ENCODE measurements around the gene THBS4. TPM values are rescaled to one million over a fixed set of nuclear protein-coding genes. Genes with fewer than 3 reads are reported as not detected.

The THBS4 gene
- total RNA-seq, 2 donors from 2014 or later: 13.6 to 50.5 TPM

DNA sequence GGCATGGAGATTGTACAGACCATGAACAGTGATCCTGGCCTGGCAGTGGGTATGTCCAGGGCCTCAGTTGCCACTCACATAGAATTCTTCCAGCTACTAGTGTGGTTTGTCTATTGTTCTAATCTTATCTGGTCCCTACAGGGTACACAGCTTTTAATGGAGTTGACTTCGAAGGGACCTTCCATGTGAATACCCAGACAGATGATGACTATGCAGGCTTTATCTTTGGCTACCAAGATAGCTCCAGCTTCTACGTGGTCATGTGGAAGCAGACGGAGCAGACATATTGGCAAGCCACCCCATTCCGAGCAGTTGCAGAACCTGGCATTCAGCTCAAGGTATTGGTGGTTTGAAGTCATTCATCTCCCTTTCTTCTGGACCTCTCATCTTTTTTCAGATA lies 43.8 kb downstream of the THBS4 start:
- H3K4me3 Mint-ChIP-seq: no peak overlapping the region
- Histone ChIP-seq H3K27me3 (ENCODE audit: control insufficient read depth, insufficient read depth, low read length, poor library complexity, severe bottlenecking) (no peaks in the 10 kb centered on the region), H3K9me3 (ENCODE audit: control insufficient read depth, low read length) (no peaks in the 10 kb centered on the region), H3K27ac (ENCODE audit: low read depth, low read length) (no peak overlapping the region), H3K4me3 (ENCODE audit: low read length) (no peak overlapping the region), H3K36me3 (ENCODE audit: control insufficient read depth, insufficient read depth, low read length) (no peaks in the 10 kb centered on the region), H3K9ac (ENCODE audit: extremely low read depth, low read length, poor library complexity, severe bottlenecking) (no peak overlapping the region), H3K4me1 (ENCODE audit: control insufficient read depth, insufficient read depth, low read length) (no peaks in the 10 kb centered on the region)
- no peaks in the 10 kb centered on the region for H3K36me3 Mint-ChIP-seq (ENCODE audit: low read depth)
- no peaks in the 10 kb centered on the region for H3K4me1 Mint-ChIP-seq
- H3K9me3 Mint-ChIP-seq: no peaks in the 10 kb centered on the region
- no peak overlapping the region for H3K27ac Mint-ChIP-seq
- no peak for DNase-seq
- WGBS, 2 experiments (ENCODE audit: insufficient coverage in 1 of 2, insufficient read length in 1 of 2): 90 to 94% methylated on average over 3 to 4 of the region's 4 CpGs
- TF ChIP-seq CTCF (conservative IDR thresholded peaks at IDR 0.05): no peak
- no peaks in the 10 kb centered on the region for H3K27me3 Mint-ChIP-seq (ENCODE audit: insufficient read depth)

DNA sequence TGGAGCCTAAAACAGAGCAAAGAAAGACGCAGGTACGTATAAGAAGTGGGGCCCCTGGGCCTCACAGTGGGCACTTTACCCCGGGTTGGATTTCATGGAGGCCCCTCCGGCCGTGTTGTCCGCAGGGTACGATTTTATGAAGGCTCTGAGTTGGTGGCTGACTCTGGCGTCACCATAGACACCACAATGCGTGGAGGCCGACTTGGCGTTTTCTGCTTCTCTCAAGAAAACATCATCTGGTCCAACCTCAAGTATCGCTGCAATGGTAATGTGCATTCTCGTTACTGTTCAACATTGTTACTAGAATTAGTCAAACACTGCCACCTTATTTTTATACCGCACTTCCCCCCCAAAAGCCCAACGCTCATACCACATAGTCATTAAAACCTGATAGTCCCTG lies 47.1 kb downstream of the THBS4 start:
- WGBS, 2 experiments (ENCODE audit: insufficient coverage in 1 of 2, insufficient read length in 1 of 2): 95 to 98% methylated on average over 13 to 15 of the region's 15 CpGs
- H3K4me1 Mint-ChIP-seq: no peaks in the 10 kb centered on the region
- Histone ChIP-seq H3K9me3 (ENCODE audit: control insufficient read depth, low read length) (no peaks in the 10 kb centered on the region), H3K36me3 (ENCODE audit: control insufficient read depth, insufficient read depth, low read length) (no peaks in the 10 kb centered on the region), H3K4me3 (ENCODE audit: low read length) (no peak overlapping the region), H3K27me3 (ENCODE audit: control insufficient read depth, insufficient read depth, low read length, poor library complexity, severe bottlenecking) (no peaks in the 10 kb centered on the region), H3K9ac (ENCODE audit: extremely low read depth, low read length, poor library complexity, severe bottlenecking) (no peak overlapping the region), H3K27ac (ENCODE audit: low read depth, low read length) (no peak overlapping the region), H3K4me1 (ENCODE audit: control insufficient read depth, insufficient read depth, low read length) (no peaks in the 10 kb centered on the region)
- H3K4me3 Mint-ChIP-seq: no peak overlapping the region
- H3K27ac Mint-ChIP-seq: no peak overlapping the region
- H3K27me3 Mint-ChIP-seq (ENCODE audit: insufficient read depth): no peaks in the 10 kb centered on the region
- no peaks in the 10 kb centered on the region for H3K9me3 Mint-ChIP-seq
- no peak for TF ChIP-seq CTCF (conservative IDR thresholded peaks at IDR 0.05)
- no peaks in the 10 kb centered on the region for H3K36me3 Mint-ChIP-seq (ENCODE audit: low read depth)
- no peak for DNase-seq

DNA sequence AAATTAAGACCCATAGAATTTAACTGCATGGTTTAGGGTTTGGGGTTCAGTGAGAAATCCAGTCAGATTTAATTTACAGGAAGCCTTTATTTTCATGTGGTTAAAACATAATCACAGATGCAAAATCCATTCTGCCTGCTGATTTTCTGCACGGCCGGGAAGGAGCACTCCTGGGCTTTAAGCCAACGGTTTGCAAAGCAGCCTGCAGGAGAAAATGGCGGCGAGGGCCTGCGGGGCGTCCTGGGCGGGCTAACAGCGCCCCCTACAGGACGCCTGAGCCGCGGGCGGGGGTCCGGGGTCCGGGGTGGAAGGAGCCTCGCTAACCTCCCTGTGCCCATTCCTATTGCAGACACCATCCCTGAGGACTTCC lies 47.6 kb downstream of the THBS4 start:
- Histone ChIP-seq H3K4me1 (ENCODE audit: control insufficient read depth, insufficient read depth, low read length) (no peaks in the 10 kb centered on the region), H3K4me3 (ENCODE audit: low read length) (no peak overlapping the region), H3K9ac (ENCODE audit: extremely low read depth, low read length, poor library complexity, severe bottlenecking) (no peak overlapping the region), H3K9me3 (ENCODE audit: control insufficient read depth, low read length) (no peaks in the 10 kb centered on the region), H3K36me3 (ENCODE audit: control insufficient read depth, insufficient read depth, low read length) (no peaks in the 10 kb centered on the region), H3K27me3 (ENCODE audit: control insufficient read depth, insufficient read depth, low read length, poor library complexity, severe bottlenecking) (no peaks in the 10 kb centered on the region), H3K27ac (ENCODE audit: low read depth, low read length) (no peak overlapping the region)
- WGBS, 2 experiments (ENCODE audit: insufficient coverage in 1 of 2, insufficient read length in 1 of 2): 28 to 30% methylated on average over 12 to 16 of the region's 16 CpGs
- H3K27ac Mint-ChIP-seq: no peak overlapping the region
- no peaks in the 10 kb centered on the region for H3K9me3 Mint-ChIP-seq
- peak; percentile 95 for DNase-seq
- H3K27me3 Mint-ChIP-seq (ENCODE audit: insufficient read depth): no peaks in the 10 kb centered on the region
- no peaks in the 10 kb centered on the region for H3K4me1 Mint-ChIP-seq
- TF ChIP-seq CTCF (conservative IDR thresholded peaks at IDR 0.05): peak; percentile 94
- H3K36me3 Mint-ChIP-seq (ENCODE audit: low read depth): no peaks in the 10 kb centered on the region
- no peak overlapping the region for H3K4me3 Mint-ChIP-seq

All from endodermal cell (in vitro differentiated cells).